H9 (cell line): ENCODE results near the gene IL25. TPM values are rescaled to one million over a fixed set of nuclear protein-coding genes. Genes with fewer than 3 reads are reported as not detected.
"Not testable (repeated sequence)": the region's sequence is repeated elsewhere in the genome, so short reads cannot be mapped to it uniquely, and the experiment has no call there.

Experiments
- DNase-seq: peaks from one replicate; pipeline ENCODE4 v3.0.0-alpha.2; 2017
- H2AFZ ChIP-seq: one replicate; pipeline ENCODE4 v1.6.1; 2013; ENCODE audit warnings: mild to moderate bottlenecking, low read length, control low read depth, moderate library complexity
- H2AK5ac ChIP-seq: 2 replicates; pipeline ENCODE4 v1.6.1; 2013; ENCODE audit warnings: low read length, control low read depth, mixed read lengths; ENCODE audit not compliant: insufficient read length
- H2BK120ac ChIP-seq: one replicate; pipeline ENCODE4 v1.6.1; 2013; ENCODE audit warnings: low read depth, mild to moderate bottlenecking, low read length, control low read depth, inconsistent platforms; ENCODE audit not compliant: poor library complexity, severe bottlenecking
- H2BK12ac ChIP-seq: 2 replicates; pipeline ENCODE4 v1.6.1; 2013; ENCODE audit warnings: low read length, control low read depth, mixed read lengths, low read depth; ENCODE audit not compliant: insufficient read length
- H2BK15ac ChIP-seq: 2 replicates; pipeline ENCODE4 v1.6.1; 2013; ENCODE audit warnings: low read depth, low read length, control low read depth
- H2BK20ac ChIP-seq: one replicate; pipeline ENCODE4 v1.6.1; 2013; ENCODE audit warnings: low read depth, mild to moderate bottlenecking, low read length, control low read depth, inconsistent platforms; ENCODE audit not compliant: poor library complexity, severe bottlenecking
- H2BK5ac ChIP-seq: 2 replicates; pipeline ENCODE4 v1.6.1; 2013; ENCODE audit warnings: low read length, control low read depth, mixed read lengths; ENCODE audit not compliant: insufficient read length
- H3K14ac ChIP-seq: 2 replicates; pipeline ENCODE4 v1.6.1; 2013; ENCODE audit warnings: low read length, control low read depth; ENCODE audit not compliant: insufficient read depth
- H3K18ac ChIP-seq: 2 replicates; pipeline ENCODE4 v1.6.1; 2013; ENCODE audit warnings: low read depth, mild to moderate bottlenecking, mixed read lengths, low read length, control low read depth; ENCODE audit not compliant: insufficient read length
- H3K23ac ChIP-seq: 2 replicates; pipeline ENCODE4 v1.6.1; 2013; ENCODE audit warnings: low read length, control low read depth, mixed read lengths, low read depth; ENCODE audit not compliant: insufficient read length
- H3K23me2 ChIP-seq: 2 replicates; pipeline ENCODE4 v1.6.1; 2013; ENCODE audit warnings: low read depth, mild to moderate bottlenecking, mixed read lengths, low read length, control low read depth; ENCODE audit not compliant: insufficient read length, poor library complexity, severe bottlenecking
- H3K27ac ChIP-seq: 2 replicates; pipeline ENCODE4 v1.5.1; 2013; ENCODE audit warnings: low read length, control low read depth, mixed read lengths, low read depth; ENCODE audit not compliant: insufficient read length
- H3K27me3 ChIP-seq: 2 replicates; pipeline ENCODE4 v1.6.1; 2013; ENCODE audit warnings: low read length, control low read depth, inconsistent platforms; ENCODE audit not compliant: insufficient read depth
- H3K4ac ChIP-seq: 2 replicates; pipeline ENCODE4 v1.6.1; 2013; ENCODE audit warnings: low read depth, mild to moderate bottlenecking, control low read depth, inconsistent platforms, low read length, moderate library complexity
- H3K4me1 ChIP-seq: 2 replicates; pipeline ENCODE4 v1.6.1; 2013; ENCODE audit warnings: low read length, control low read depth, inconsistent platforms; ENCODE audit not compliant: insufficient read depth
- H3K4me2 ChIP-seq: 2 replicates; pipeline ENCODE4 v1.6.1; 2013; ENCODE audit warnings: low read length, control low read depth, mixed read lengths; ENCODE audit not compliant: insufficient read length, insufficient read depth
- H3K56ac ChIP-seq: 2 replicates; pipeline ENCODE4 v1.6.1; 2013; ENCODE audit warnings: low read depth, mild to moderate bottlenecking, mixed read lengths, low read length, control low read depth; ENCODE audit not compliant: insufficient read length
- H3K79me1 ChIP-seq: 2 replicates; pipeline ENCODE4 v1.6.1; 2013; ENCODE audit warnings: low read depth, mild to moderate bottlenecking, moderate library complexity, low read length, control low read depth, inconsistent platforms; ENCODE audit not compliant: insufficient read depth, poor library complexity, severe bottlenecking
- H3K79me2 ChIP-seq: 2 replicates; pipeline ENCODE4 v1.6.1; 2013; ENCODE audit warnings: low read length, control low read depth, inconsistent platforms; ENCODE audit not compliant: insufficient read depth
- H3K9ac ChIP-seq: 2 replicates; pipeline ENCODE4 v1.6.1; 2013; ENCODE audit warnings: low read length, control low read depth, mixed read lengths; ENCODE audit not compliant: insufficient read length; ENCODE audit errors: extremely low read depth
- H3K9me3 ChIP-seq: one replicate; pipeline ENCODE4 v1.6.1; 2013; ENCODE audit warnings: low read depth, low read length, inconsistent platforms; ENCODE audit not compliant: control insufficient read depth
- H3T11ph ChIP-seq: one replicate; pipeline ENCODE4 v1.6.1; 2013; ENCODE audit warnings: mild to moderate bottlenecking, low read length, control low read depth, inconsistent platforms
- H4K20me1 ChIP-seq: one replicate; pipeline ENCODE4 v1.6.1; 2013; ENCODE audit not compliant: control insufficient read depth, insufficient read length, insufficient read depth
- H4K5ac ChIP-seq: 2 replicates; pipeline ENCODE4 v1.6.1; 2013; ENCODE audit warnings: low read depth, mild to moderate bottlenecking, mixed read lengths, low read length, control low read depth; ENCODE audit not compliant: insufficient read length
- H4K8ac ChIP-seq: replicated peaks from 2 replicates; pipeline ENCODE4 v1.6.1; 2013; ENCODE audit warnings: low read length, control low read depth, mixed read lengths, low read depth; ENCODE audit not compliant: insufficient read length
- H4K91ac ChIP-seq: 2 replicates; pipeline ENCODE4 v1.6.1; 2013; ENCODE audit warnings: low read depth, mild to moderate bottlenecking, moderate library complexity, mixed read lengths, low read length, control low read depth; ENCODE audit not compliant: insufficient read length
- H3K27ac Mint-ChIP-seq, 3 experiments: 2 replicates in 2 of 3; 3 replicates in 1 of 3; pipeline ENCODE4 v1.8.0; 2020 to 2021; ENCODE audit warnings: mixed read lengths in 3 of 3, mild to moderate bottlenecking in 1 of 3, moderate library complexity in 1 of 3
- H3K27me3 Mint-ChIP-seq: 2 replicates; pipeline ENCODE4 v1.8.0; 2021; ENCODE audit warnings: low read depth, mild to moderate bottlenecking, moderate library complexity, mixed read lengths
- H3K36me3 Mint-ChIP-seq, 3 experiments: 2 replicates in 2 of 3; 3 replicates in 1 of 3; pipeline ENCODE4 v1.8.0; 2020 to 2021; ENCODE audit warnings: low read depth in 3 of 3, mixed read lengths in 3 of 3; ENCODE audit not compliant: insufficient read depth in 1 of 3
- H3K4me1 Mint-ChIP-seq, 2 experiments: 2 replicates each; pipeline ENCODE4 v1.8.0; 2020; ENCODE audit warnings: mixed read lengths in 2 of 2
- H3K4me3 Mint-ChIP-seq, 2 experiments: 2 replicates in 1 of 2; 3 replicates in 1 of 2; pipeline ENCODE4 v1.8.0; 2020 to 2021; ENCODE audit warnings: mild to moderate bottlenecking in 2 of 2, mixed read lengths in 2 of 2, moderate library complexity in 1 of 2
- H3K9me3 Mint-ChIP-seq, 2 experiments: 2 replicates in 1 of 2; 3 replicates in 1 of 2; pipeline ENCODE4 v1.8.0; 2020; ENCODE audit warnings: mild to moderate bottlenecking in 2 of 2, mixed read lengths in 2 of 2, moderate library complexity in 1 of 2
- WGBS: extraction: QIAGEN DNeasy Blood & Tissue Kit; methylation state at CpG from one replicate; pipeline ENCODE4 v1.1.7; 2013; ENCODE audit warnings: missing lambda C conversion rate, low lambda C conversion rate, mixed read lengths; ENCODE audit not compliant: insufficient read length; ENCODE audit errors: extremely low coverage; 5-methylcytosine and 5-hydroxymethylcytosine counted together
- total RNA-seq: library from RNA; stranded (reverse); gene quantifications from 2 replicates; pipeline ENCODE4 v1.2.1, GENCODE V29; 2021
- TF ChIP-seq, protein P1 (sequence below): fragments of 200-600 bp; sonication (generic); conservative IDR thresholded peaks from 3 replicates; pipeline ENCODE4 v1.8.0; 2021; ENCODE audit warnings: antibody characterized with exemption, mild to moderate bottlenecking

Gene IL25
- total RNA-seq, 1 experiment from 2014 or later: not detected

DNA sequence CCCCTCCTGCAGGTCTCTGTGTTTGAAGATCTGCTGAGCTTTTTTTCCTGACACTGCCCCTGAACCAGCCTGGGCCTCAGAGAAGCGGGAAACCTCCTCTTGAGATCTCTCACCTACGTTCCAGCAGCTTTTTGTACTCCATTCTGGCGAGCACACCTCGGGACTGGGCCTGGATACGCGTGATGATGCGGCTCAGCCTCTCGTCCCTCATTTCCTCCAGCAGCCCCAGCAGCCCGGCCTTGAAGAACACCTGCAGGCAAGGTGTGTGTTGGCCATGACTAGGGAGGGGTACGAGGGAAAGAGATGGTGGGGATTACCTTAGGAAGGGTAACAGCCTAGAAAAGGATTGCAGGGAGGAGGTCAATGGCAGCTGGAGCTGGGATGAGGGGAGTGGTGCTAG is 52.6 kb downstream of the IL25 start:
- H3K9me3 Mint-ChIP-seq: no peaks in the 10 kb centered on the region; a peak in 1 of 5 replicates
- TF ChIP-seq, protein P1, sequence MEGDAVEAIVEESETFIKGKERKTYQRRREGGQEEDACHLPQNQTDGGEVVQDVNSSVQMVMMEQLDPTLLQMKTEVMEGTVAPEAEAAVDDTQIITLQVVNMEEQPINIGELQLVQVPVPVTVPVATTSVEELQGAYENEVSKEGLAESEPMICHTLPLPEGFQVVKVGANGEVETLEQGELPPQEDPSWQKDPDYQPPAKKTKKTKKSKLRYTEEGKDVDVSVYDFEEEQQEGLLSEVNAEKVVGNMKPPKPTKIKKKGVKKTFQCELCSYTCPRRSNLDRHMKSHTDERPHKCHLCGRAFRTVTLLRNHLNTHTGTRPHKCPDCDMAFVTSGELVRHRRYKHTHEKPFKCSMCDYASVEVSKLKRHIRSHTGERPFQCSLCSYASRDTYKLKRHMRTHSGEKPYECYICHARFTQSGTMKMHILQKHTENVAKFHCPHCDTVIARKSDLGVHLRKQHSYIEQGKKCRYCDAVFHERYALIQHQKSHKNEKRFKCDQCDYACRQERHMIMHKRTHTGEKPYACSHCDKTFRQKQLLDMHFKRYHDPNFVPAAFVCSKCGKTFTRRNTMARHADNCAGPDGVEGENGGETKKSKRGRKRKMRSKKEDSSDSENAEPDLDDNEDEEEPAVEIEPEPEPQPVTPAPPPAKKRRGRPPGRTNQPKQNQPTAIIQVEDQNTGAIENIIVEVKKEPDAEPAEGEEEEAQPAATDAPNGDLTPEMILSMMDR: no peak
- Histone ChIP-seq H4K5ac (no peak overlapping the region), H4K8ac (no peak overlapping the region), H3K4me2 (no peak overlapping the region), H3K79me1 (no peaks in the 10 kb centered on the region), H2BK15ac (no peak overlapping the region), H2BK12ac (no peak overlapping the region), H3K18ac (no peak overlapping the region), H3K4ac (no peak overlapping the region), H3K27ac (no peak overlapping the region), H2BK120ac (no peak overlapping the region), H3K9me3 (no peaks in the 10 kb centered on the region), H4K20me1 (no peaks in the 10 kb centered on the region), H3K23ac (no peak overlapping the region), H2AK5ac (no peak overlapping the region), H3K79me2 (no peaks in the 10 kb centered on the region), H3K4me1 (no peaks in the 10 kb centered on the region; the same call in 1 of the 2 replicates), H3K9ac (no peak overlapping the region), H2BK5ac (no peak overlapping the region), H3K56ac (no peak overlapping the region), H3T11ph (no peak overlapping the region), H3K14ac (no peak overlapping the region), H3K23me2 (no peaks in the 10 kb centered on the region), H2AFZ (no peak overlapping the region), H3K27me3 (no peaks in the 10 kb centered on the region), H2BK20ac (no peak overlapping the region), H4K91ac (no peak overlapping the region)
- WGBS: no CpG with 5 or more reads among the region's 10 CpGs
- no peak overlapping the region; a peak in 1 of 7 replicates for H3K27ac Mint-ChIP-seq
- H3K27me3 Mint-ChIP-seq: peaks cover 42% of the 10 kb centered on the region
- peaks cover 15 to 16% of the 10 kb centered on the region in 2 experiments; a peak in 3 of 4 replicates for H3K4me1 Mint-ChIP-seq
- no peak for DNase-seq
- H3K36me3 Mint-ChIP-seq: no peaks in the 10 kb centered on the region
- no peak overlapping the region for H3K4me3 Mint-ChIP-seq

DNA sequence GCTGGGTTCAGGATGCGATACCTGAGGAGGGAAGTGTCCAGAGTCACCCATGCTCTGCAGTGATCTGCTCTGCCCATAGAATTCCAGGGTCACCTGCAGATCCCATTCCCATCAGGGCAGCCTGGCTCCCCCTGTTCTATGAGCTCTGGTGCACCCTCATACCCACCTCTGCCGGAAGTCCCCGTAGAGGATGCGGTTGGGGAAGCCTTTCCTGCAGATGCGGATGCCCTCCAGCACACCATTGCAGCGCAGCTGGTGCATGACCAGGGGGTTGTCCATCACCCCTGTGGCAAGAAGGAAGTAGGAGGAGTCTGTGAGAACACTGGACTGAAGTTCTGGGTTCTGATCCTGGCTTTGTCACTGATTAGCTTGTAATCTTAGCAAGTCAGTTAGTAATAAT is 53.2 kb downstream of the IL25 start:
- Mint-ChIP-seq H3K27me3 (peaks cover 45% of the 10 kb centered on the region), H3K4me1 (peaks cover 18 to 20% of the 10 kb centered on the region in 2 experiments; a peak in 3 of 4 replicates)
- not testable (repeated sequence) for H3K79me1 ChIP-seq, H3K4me2 ChIP-seq, H2BK120ac ChIP-seq, H3K9ac ChIP-seq, H3K27ac ChIP-seq, H2AK5ac ChIP-seq, H3T11ph ChIP-seq, H3K9me3 ChIP-seq, H2BK5ac ChIP-seq, H4K91ac ChIP-seq, H3K23ac ChIP-seq, H3K27me3 ChIP-seq, H3K4ac ChIP-seq, H3K79me2 ChIP-seq, H3K4me1 ChIP-seq, H3K27ac Mint-ChIP-seq, H2AFZ ChIP-seq, H3K14ac ChIP-seq, H4K5ac ChIP-seq, H3K23me2 ChIP-seq, H2BK15ac ChIP-seq, DNase-seq, H4K20me1 ChIP-seq, H4K8ac ChIP-seq, H3K9me3 Mint-ChIP-seq, H3K18ac ChIP-seq, H3K4me3 Mint-ChIP-seq, H3K36me3 Mint-ChIP-seq, H3K56ac ChIP-seq, H2BK20ac ChIP-seq, H2BK12ac ChIP-seq
- no CpG with 5 or more reads among the region's 6 CpGs for WGBS
